HepG2 (cell line): ENCODE measurements around the gene HHIPL1. TPM values are rescaled to one million over a fixed set of nuclear protein-coding genes. Genes with fewer than 3 reads are reported as not detected.

Experiments
- ATAC-seq: fragments of 200-7000 bp; cut with Tn5 transposase; 3 replicates; pipeline ENCODE4 v1.9.1; 2020; ENCODE audit warnings: mild to moderate bottlenecking, moderate library complexity
- BruUV-seq: library from RNA; stranded (reverse); fragments of 400-500 nt; replicated peaks from 2 replicates; lab custom pipeline; 2021; lab: Mats Ljungman, UMichigan
- CTCF ChIA-PET: fragments of 300-600 bp; formaldehyde crosslinking; extraction: SDS; loops from one replicate; lab custom pipeline; 2021; ENCODE audit warnings: low total read pairs, inconsistent platforms, low intra/inter-chr PET ratio; lab: Yijun Ruan, JAX
- POLR2A ChIA-PET: fragments of 350-600 bp; sonication (Branson Sonifier 250); formaldehyde crosslinking; loops from one replicate; lab custom pipeline; 2020; ENCODE audit warnings: antibody characterized with exemption, inconsistent platforms; lab: Yijun Ruan, JAX
- DNase-seq: peaks from one replicate; pipeline ENCODE4 v3.0.0-alpha.2; 2015; ENCODE audit warnings: low spot score
- FAIRE-seq: peaks from 3 replicates; lab custom pipeline; 2011; peaks lifted over from hg19 to GRCh38; lab: Jason Lieb, UNC
- H2AFZ ChIP-seq: one replicate; pipeline ENCODE4 v1.6.1; 2011; ENCODE audit warnings: low read length, inconsistent platforms
- H3K27ac ChIP-seq: fragments of 300-600 bp; 3 replicates; pipeline ENCODE4 v1.8.0; 2011; ENCODE audit warnings: mixed run types, mild to moderate bottlenecking, mixed read lengths, low read length, inconsistent platforms; ENCODE audit not compliant: insufficient read depth; ENCODE audit errors: extremely low read length
- H3K27me3 ChIP-seq, 2 experiments: fragments of 200-600 bp in 1 of 2; 2 replicates in 1 of 2; 3 replicates in 1 of 2; pipeline versions ENCODE4 v1.6.0 to v1.8.0; 2011; ENCODE audit warnings: low read length in 2 of 2, mild to moderate bottlenecking in 2 of 2, moderate library complexity in 2 of 2, inconsistent platforms in 1 of 2; ENCODE audit not compliant: insufficient read depth in 2 of 2, control insufficient read depth in 1 of 2
- H3K36me3 ChIP-seq, 2 experiments: fragments of 200-600 bp in 1 of 2; replicated peaks in 1 of 2; 2 replicates in 1 of 2; 3 replicates in 1 of 2; pipeline versions ENCODE4 v1.5.1 to v1.8.0; 2011; ENCODE audit warnings: low read length in 2 of 2, inconsistent platforms in 1 of 2; ENCODE audit not compliant: insufficient read depth in 2 of 2, control insufficient read depth in 1 of 2
- H3K4me1 ChIP-seq: 2 replicates; pipeline ENCODE4 v1.5.1; 2012; ENCODE audit warnings: low read length, inconsistent platforms; ENCODE audit not compliant: insufficient read depth
- H3K4me2 ChIP-seq: 2 replicates; pipeline ENCODE4 v1.6.0; 2011; ENCODE audit warnings: low read depth, low read length, inconsistent platforms
- H3K4me3 ChIP-seq, 3 experiments: fragments of 200-600 bp in 1 of 3; sonication (generic), shearing (Covaris generic) in 1 of 3; replicated peaks in 1 of 3; 2 replicates each; pipeline ENCODE4 v1.5.1; 2011 to 2016; ENCODE audit warnings: low read length in 3 of 3, inconsistent platforms in 2 of 3, low read depth in 2 of 3, mild to moderate bottlenecking in 2 of 3, control low read depth in 1 of 3, mixed read lengths in 1 of 3; ENCODE audit not compliant: insufficient read depth in 1 of 3
- H3K79me2 ChIP-seq: one replicate; pipeline ENCODE4 v1.6.1; 2011; ENCODE audit warnings: low read length, inconsistent platforms; ENCODE audit not compliant: insufficient read depth
- H3K9ac ChIP-seq: 2 replicates; pipeline ENCODE4 v1.6.0; 2011; ENCODE audit warnings: mild to moderate bottlenecking, low read depth, low read length, inconsistent platforms; ENCODE audit not compliant: insufficient read depth
- H3K9me3 ChIP-seq: 2 replicates; pipeline ENCODE4 v1.5.1; 2012; ENCODE audit warnings: mild to moderate bottlenecking, low read length
- H4K20me1 ChIP-seq: 2 replicates; pipeline ENCODE4 v1.6.0; 2011; ENCODE audit warnings: inconsistent platforms, mild to moderate bottlenecking, low read length, moderate library complexity; ENCODE audit not compliant: insufficient read depth
- MED1 ChIP-seq: sonication (generic); formaldehyde crosslinking; IDR thresholded peaks from 2 replicates; pipeline ENCODE4 v1.4.0; 2020; ENCODE audit warnings: missing genetic modification reagents
- USF2 ChIP-seq, 2 experiments: sonication (generic) in 1 of 2; formaldehyde crosslinking in 1 of 2; IDR thresholded peaks; 2 replicates each; pipeline versions ENCODE4 v1.5.1 to v1.6.1; 2011 to 2020; ENCODE audit warnings: borderline replicate concordance in 1 of 2, low read depth in 1 of 2, low read length in 1 of 2, mild to moderate bottlenecking in 1 of 2, missing genetic modification reagents in 1 of 2, moderate library complexity in 1 of 2
- WGBS: methylation state at CpG from one replicate; pipeline ENCODE4 v1.1.6; 2017; ENCODE audit warnings: low lambda C conversion rate; 5-methylcytosine and 5-hydroxymethylcytosine counted together
- in situ Hi-C: cut with HindIII; loops from 2 replicates; pipeline ENCODE4 v1.10.0; 2017; ENCODE audit warnings: low pct_unique_long_range_greater_than_20kb; ENCODE audit not compliant: extremely low pct_ligation_motif_present
- intact Hi-C: fragments of 100-400 bp; cut with micrococcal nuclease; formaldehyde crosslinking; loops from one replicate; pipeline ENCODE4 v1.10.0; 2022; ENCODE audit not compliant: unreplicated experiment
- polyA plus RNA-seq, 8 experiments: library from polyadenylated mRNA; depleted of rRNA in 3 of 8; stranded (reverse) in 7 of 8; unstranded in 1 of 8; fragments of >200 nt; fragmentation: Illumina TruSeq in 4 of 8; extraction: Trizol in 4 of 8; gene quantifications; 2 replicates each; pipeline versions ENCODE4 v1.2.1 to v1.2.3, GENCODE V29; 2011 to 2016; ENCODE audit warnings: low read depth in 4 of 8, missing spikeins in 1 of 8, mixed read lengths in 1 of 8; ENCODE audit not compliant: insufficient read depth in 1 of 8
- total RNA-seq, 5 experiments: library from RNA; depleted of rRNA; stranded (reverse); fragments of >200 nt; fragmentation: Illumina TruSeq; extraction: Trizol; gene quantifications; 2 replicates each; pipeline ENCODE4 v1.2.3, GENCODE V29; 2016; ENCODE audit warnings: low read depth in 1 of 5

The HHIPL1 gene
- total and polyA plus RNA-seq, 2 of the 13 experiments (the other 11 are each of a cell fraction or from before 2014, with no cell fraction given) = not detected

- no peak for FAIRE-seq
These were observed 29.3 kb upstream of the HHIPL1 start for GRCh38 chr14:99615497-99616157.

More at GRCh38 chr14:99615497-99616157, 29.3 kb upstream of the HHIPL1 start:
- no peak overlapping the region for H2AFZ ChIP-seq
- H3K4me2 ChIP-seq = no peak overlapping the region
- H3K9ac ChIP-seq = no peak overlapping the region
- ChIA-PET POLR2A (no interaction called here), CTCF (no interaction called here)
- no peaks in the 10 kb centered on the region for H3K9me3 ChIP-seq
- DNase-seq = no peak
- WGBS = 27% methylated on average over 7 of the region's 7 CpGs
- H3K36me3 ChIP-seq = no peaks in the 10 kb centered on the region
- no peaks in the 10 kb centered on the region for H4K20me1 ChIP-seq
- H3K4me1 ChIP-seq = peaks cover 35% of the 10 kb centered on the region
- ATAC-seq = no peak
- intact Hi-C loops = no loop called here
- no TSS peak for BruUV-seq
- H3K79me2 ChIP-seq = no peaks in the 10 kb centered on the region
- peaks cover 8 to 54% of the 10 kb centered on the region in 2 experiments; a peak in 3 of 5 replicates for H3K27me3 ChIP-seq
- no peak overlapping the region for H3K27ac ChIP-seq
- no peak overlapping the region for H3K4me3 ChIP-seq
- no peak for TF ChIP-seq USF2 (IDR thresholded peaks at IDR 0.05; ENCODE audit: low read depth, low read length)
- peak; percentile 22; the same call in 1 of the 2 replicates for TF ChIP-seq USF2 (CRISPR knock-in tag; IDR thresholded peaks at IDR 0.05; ENCODE audit: borderline replicate concordance)
- TF ChIP-seq MED1 (CRISPR knock-in tag) = no peak
- TF ChIP-seq, all 625 proteins: peak for 1
- in situ Hi-C loops = no loop called here
